ENCODE results near the gene DIDO1. TPM values are rescaled to one million over a fixed set of nuclear protein-coding genes. Genes with fewer than 3 reads are reported as not detected.

Gene DIDO1
- 14.7 and 15.6 TPM in 2 replicates for polyA plus RNA-seq (2012; rRNA removed)
- polyA plus RNA-seq (2012; cell fraction: cytosol; rRNA removed): 9.5 and 11.1 TPM in 2 replicates
- 59.9 and 69.2 TPM in 2 replicates for polyA plus RNA-seq (2012; cell fraction: nucleus; rRNA removed)

DNA sequence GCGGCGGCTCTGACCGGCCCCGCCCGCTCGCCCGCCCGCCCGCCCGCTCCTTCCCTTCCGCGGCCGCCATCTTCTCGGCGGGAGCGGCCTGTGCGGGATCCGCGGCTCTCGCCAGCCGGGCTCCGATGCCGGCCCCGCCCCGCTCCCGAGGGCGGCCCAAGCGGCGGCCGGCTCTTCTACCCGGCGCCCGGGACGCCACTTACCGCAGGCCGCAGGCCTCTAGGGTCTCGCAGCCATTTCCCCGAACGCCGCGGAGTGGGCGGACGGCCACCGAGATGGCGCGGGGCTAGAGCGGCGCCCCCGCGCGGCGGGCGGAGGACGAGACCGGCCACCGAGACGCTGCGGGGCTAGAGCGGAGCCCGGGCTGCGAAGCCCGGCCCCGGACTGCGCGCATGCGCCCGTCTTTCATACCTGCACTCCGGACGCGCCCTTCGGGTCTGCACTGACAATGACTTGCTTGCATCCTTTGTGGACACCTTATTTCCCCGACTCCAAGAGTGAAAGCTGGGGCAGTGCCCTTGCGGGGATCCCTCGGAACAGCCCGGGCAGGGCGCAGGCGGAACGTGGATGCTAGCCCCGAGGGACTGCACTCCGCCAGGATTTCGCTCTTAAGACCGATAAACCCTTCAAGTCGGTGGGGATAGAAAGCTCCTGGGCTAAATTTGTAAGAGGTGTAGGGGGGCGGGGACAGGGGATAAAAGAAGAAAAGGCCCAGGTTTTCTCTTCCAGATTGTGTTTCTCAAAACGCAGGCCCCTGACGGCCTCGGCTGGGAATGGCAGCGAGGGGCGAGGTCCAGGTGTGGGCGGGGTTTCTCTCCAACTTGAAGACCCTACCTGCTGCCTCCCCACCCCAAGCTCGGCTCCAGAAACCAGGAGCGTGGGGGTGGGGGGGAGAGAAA, at the start of gene DIDO1:
DIDO1 (minus strand) TSS at position 277 of the 899 bp plus-strand sequence.
- DNase-seq: peak; percentile 99
- peaks cover 0 to 5% of the 10 kb centered on the region in 2 experiments for H3K36me3 ChIP-seq (replicated peaks in 1 of 2; ENCODE audit: control insufficient read depth in 1 of 2, insufficient read depth in 2 of 2, low read length in 1 of 2)
- no peaks in the 10 kb centered on the region for H3K27me3 ChIP-seq (ENCODE audit: insufficient read depth)
- peak within 1 kb of the TSS; percentile 67; the same call in 1 of the 2 replicates for H2AFZ ChIP-seq (ENCODE audit: low read depth)
- ChIA-PET POLR2A (interaction anchor here (2.1 kb wide), 1 partner anchor 11 kb away, joined by 8 read pairs; the partner anchor contains the start of gene GID8), CTCF (interaction anchor here (0.8 to 12.2 kb wide), 9 partner anchors 10 to 104 kb away, joined by 3 to 127 read pairs (median 4); partner anchors contain the start of gene GID8)
- peak within 1 kb of the TSS; percentile 86 to 95 for H3K4me3 ChIP-seq (ENCODE audit: low read depth in 2 of 2, low read length in 1 of 2)
- H3K9me2 ChIP-seq: no peaks in the 10 kb centered on the region
- 22% methylated on average over 17 of the region's 92 CpGs for WGBS (ENCODE audit: low lambda C conversion rate)
- H4K20me1 ChIP-seq (ENCODE audit: insufficient read depth): peaks cover 59% of the 10 kb centered on the region
- peaks cover 97% of the 10 kb centered on the region for H3K79me2 ChIP-seq (ENCODE audit: insufficient read depth)
- H3K9ac ChIP-seq: peak within 1 kb of the TSS; percentile 97
- peaks cover 15 to 27% of the 10 kb centered on the region in 2 experiments; a peak in 3 of 4 replicates for H3K4me1 ChIP-seq (ENCODE audit: control insufficient read depth in 1 of 2, insufficient read depth in 2 of 2, low read depth in 1 of 2, low read length in 1 of 2)
- H3F3A ChIP-seq (replicated peaks; ENCODE audit: insufficient read depth): peaks cover 26% of the 10 kb centered on the region
- H3K27ac ChIP-seq (ENCODE audit: low read depth in 2 of 2, low read length in 1 of 2): peak within 1 kb of the TSS; percentile 86 to 88
- H3K9me3 ChIP-seq: no peaks in the 10 kb centered on the region
- peak within 1 kb of the TSS; percentile 85 for H3K4me2 ChIP-seq
- TF ChIP-seq MEF2A (IDR thresholded peaks at IDR 0.05; ENCODE audit: borderline replicate concordance, low read depth) (no peak), RFX5 (IDR thresholded peaks at IDR 0.05; ENCODE audit: low read length) (no peak), NRF1 (IDR thresholded peaks at IDR 0.05; ENCODE audit: low read depth, low read length) (peak; percentile 87), ELF1 (IDR thresholded peaks at IDR 0.05) (no peak), RCOR1 (IDR thresholded peaks at IDR 0.05; ENCODE audit: low read length) (no peak), FOXM1 (IDR thresholded peaks at IDR 0.05; ENCODE audit: low read depth) (no peak), POLR2AphosphoS5 (IDR thresholded peaks at IDR 0.05; ENCODE audit: low read depth, low read length) (peak; percentile 67; the same call in 1 of the 2 replicates), JUND (IDR thresholded peaks at IDR 0.05) (no peak), TAF1 (IDR thresholded peaks at IDR 0.05; ENCODE audit: borderline replicate concordance, low read depth, low read length) (peak; percentile 91), EP300 (IDR thresholded peaks at IDR 0.05; ENCODE audit: borderline replicate concordance in 1 of 2, low read depth in 1 of 2, low read length in 1 of 2) (no peak), SIN3A (IDR thresholded peaks at IDR 0.05; ENCODE audit: borderline replicate concordance, low read depth, low read length) (peak; percentile 64; the same call in 1 of the 2 replicates), TCF12 (IDR thresholded peaks at IDR 0.05) (no peak), MXI1 (IDR thresholded peaks at IDR 0.05; ENCODE audit: low read depth, low read length) (peak; percentile 36; the same call in 1 of the 2 replicates), TEAD4 (IDR thresholded peaks at IDR 0.05; ENCODE audit: borderline replicate concordance, insufficient read depth) (peak; percentile 31; the same call in 1 of the 2 replicates), YY1 (IDR thresholded peaks at IDR 0.05; ENCODE audit: low read depth) (peak; percentile 80), RXRA (IDR thresholded peaks at IDR 0.05; ENCODE audit: borderline replicate concordance, low read depth) (no peak)
- TF ChIP-seq, protein P1, sequence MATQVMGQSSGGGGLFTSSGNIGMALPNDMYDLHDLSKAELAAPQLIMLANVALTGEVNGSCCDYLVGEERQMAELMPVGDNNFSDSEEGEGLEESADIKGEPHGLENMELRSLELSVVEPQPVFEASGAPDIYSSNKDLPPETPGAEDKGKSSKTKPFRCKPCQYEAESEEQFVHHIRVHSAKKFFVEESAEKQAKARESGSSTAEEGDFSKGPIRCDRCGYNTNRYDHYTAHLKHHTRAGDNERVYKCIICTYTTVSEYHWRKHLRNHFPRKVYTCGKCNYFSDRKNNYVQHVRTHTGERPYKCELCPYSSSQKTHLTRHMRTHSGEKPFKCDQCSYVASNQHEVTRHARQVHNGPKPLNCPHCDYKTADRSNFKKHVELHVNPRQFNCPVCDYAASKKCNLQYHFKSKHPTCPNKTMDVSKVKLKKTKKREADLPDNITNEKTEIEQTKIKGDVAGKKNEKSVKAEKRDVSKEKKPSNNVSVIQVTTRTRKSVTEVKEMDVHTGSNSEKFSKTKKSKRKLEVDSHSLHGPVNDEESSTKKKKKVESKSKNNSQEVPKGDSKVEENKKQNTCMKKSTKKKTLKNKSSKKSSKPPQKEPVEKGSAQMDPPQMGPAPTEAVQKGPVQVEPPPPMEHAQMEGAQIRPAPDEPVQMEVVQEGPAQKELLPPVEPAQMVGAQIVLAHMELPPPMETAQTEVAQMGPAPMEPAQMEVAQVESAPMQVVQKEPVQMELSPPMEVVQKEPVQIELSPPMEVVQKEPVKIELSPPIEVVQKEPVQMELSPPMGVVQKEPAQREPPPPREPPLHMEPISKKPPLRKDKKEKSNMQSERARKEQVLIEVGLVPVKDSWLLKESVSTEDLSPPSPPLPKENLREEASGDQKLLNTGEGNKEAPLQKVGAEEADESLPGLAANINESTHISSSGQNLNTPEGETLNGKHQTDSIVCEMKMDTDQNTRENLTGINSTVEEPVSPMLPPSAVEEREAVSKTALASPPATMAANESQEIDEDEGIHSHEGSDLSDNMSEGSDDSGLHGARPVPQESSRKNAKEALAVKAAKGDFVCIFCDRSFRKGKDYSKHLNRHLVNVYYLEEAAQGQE (IDR thresholded peaks at IDR 0.05; ENCODE audit: low read depth, low read length): peak; percentile 35; the same call in 1 of the 2 replicates
- TF ChIP-seq, protein P2, sequence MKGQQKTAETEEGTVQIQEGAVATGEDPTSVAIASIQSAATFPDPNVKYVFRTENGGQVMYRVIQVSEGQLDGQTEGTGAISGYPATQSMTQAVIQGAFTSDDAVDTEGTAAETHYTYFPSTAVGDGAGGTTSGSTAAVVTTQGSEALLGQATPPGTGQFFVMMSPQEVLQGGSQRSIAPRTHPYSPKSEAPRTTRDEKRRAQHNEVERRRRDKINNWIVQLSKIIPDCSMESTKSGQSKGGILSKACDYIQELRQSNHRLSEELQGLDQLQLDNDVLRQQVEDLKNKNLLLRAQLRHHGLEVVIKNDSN (IDR thresholded peaks at IDR 0.05; ENCODE audit: borderline replicate concordance, low read depth): no peak
- TF ChIP-seq, protein P3, sequence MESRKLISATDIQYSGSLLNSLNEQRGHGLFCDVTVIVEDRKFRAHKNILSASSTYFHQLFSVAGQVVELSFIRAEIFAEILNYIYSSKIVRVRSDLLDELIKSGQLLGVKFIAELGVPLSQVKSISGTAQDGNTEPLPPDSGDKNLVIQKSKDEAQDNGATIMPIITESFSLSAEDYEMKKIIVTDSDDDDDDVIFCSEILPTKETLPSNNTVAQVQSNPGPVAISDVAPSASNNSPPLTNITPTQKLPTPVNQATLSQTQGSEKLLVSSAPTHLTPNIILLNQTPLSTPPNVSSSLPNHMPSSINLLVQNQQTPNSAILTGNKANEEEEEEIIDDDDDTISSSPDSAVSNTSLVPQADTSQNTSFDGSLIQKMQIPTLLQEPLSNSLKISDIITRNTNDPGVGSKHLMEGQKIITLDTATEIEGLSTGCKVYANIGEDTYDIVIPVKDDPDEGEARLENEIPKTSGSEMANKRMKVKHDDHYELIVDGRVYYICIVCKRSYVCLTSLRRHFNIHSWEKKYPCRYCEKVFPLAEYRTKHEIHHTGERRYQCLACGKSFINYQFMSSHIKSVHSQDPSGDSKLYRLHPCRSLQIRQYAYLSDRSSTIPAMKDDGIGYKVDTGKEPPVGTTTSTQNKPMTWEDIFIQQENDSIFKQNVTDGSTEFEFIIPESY (IDR thresholded peaks at IDR 0.05; ENCODE audit: borderline replicate concordance, low read depth): no peak
- TF ChIP-seq, protein P4, sequence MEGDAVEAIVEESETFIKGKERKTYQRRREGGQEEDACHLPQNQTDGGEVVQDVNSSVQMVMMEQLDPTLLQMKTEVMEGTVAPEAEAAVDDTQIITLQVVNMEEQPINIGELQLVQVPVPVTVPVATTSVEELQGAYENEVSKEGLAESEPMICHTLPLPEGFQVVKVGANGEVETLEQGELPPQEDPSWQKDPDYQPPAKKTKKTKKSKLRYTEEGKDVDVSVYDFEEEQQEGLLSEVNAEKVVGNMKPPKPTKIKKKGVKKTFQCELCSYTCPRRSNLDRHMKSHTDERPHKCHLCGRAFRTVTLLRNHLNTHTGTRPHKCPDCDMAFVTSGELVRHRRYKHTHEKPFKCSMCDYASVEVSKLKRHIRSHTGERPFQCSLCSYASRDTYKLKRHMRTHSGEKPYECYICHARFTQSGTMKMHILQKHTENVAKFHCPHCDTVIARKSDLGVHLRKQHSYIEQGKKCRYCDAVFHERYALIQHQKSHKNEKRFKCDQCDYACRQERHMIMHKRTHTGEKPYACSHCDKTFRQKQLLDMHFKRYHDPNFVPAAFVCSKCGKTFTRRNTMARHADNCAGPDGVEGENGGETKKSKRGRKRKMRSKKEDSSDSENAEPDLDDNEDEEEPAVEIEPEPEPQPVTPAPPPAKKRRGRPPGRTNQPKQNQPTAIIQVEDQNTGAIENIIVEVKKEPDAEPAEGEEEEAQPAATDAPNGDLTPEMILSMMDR (IDR thresholded peaks at IDR 0.05): peak; percentile 56
- TF ChIP-seq, protein P5, sequence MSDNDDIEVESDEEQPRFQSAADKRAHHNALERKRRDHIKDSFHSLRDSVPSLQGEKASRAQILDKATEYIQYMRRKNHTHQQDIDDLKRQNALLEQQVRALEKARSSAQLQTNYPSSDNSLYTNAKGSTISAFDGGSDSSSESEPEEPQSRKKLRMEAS (IDR thresholded peaks at IDR 0.05; ENCODE audit: low read depth): no peak
- TF ChIP-seq, protein P6, sequence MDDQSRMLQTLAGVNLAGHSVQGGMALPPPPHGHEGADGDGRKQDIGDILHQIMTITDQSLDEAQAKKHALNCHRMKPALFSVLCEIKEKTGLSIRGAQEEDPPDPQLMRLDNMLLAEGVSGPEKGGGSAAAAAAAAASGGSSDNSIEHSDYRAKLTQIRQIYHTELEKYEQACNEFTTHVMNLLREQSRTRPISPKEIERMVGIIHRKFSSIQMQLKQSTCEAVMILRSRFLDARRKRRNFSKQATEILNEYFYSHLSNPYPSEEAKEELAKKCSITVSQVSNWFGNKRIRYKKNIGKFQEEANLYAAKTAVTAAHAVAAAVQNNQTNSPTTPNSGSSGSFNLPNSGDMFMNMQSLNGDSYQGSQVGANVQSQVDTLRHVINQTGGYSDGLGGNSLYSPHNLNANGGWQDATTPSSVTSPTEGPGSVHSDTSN (IDR thresholded peaks at IDR 0.05): no peak
